CD1c-positive myeloid dendritic cell (primary cell): Measurements from ENCODE around the gene SEMG2.

ENCODE experiments used
- DNase-seq: peaks from one replicate; pipeline ENCODE4 v3.0.0-alpha.2; 2016; ENCODE audit errors: extremely low spot score

The SEMG2 gene

GRCh38 chr20:45229264-45230056 lies 8.3 kb downstream of the SEMG2 start:
- peak; percentile 49 for DNase-seq

DNA sequence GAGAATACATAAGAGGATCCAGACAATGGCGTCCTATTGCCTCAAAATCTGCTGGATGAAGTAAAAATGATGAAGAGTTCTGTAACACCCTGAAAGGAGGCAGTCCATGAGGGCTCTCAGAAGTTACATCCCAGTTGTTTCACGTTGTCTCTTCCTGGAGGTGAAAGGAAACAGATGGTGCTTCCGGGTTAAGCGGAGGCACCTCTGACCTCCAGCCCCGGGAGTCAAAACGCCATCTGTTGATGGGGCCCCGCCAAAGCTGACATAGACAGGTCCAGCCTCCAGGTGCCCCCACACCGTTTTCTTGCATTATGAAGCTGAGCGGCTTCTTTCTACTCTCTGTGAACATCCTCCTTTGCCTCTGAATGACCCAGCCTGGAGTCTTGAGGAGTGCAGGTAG lies 9.5 kb downstream of the SEMG2 start:
- DNase-seq: no peak

DNA sequence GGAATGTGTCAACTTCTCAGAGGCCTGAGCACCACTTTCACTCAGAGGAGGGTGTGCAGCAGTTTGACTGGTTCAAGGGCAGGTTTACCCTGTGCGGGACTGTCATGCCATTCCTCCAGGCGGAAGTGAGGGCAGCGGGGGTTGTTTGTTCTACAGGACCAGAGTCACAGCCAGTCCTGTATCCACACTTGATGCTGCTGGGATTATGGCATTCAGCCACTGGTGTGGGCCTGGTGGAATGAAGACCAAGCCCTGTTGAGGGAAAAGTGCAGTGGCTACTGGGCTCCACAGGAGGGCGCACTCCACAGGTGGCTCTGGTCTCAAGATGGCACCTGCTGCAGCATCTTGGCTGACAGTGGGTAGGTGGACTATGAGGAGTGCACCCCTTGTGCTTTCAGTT lies 14.8 kb downstream of the SEMG2 start:
- no peak for DNase-seq

GRCh38 chr20:45238139-45238538 lies 17.0 kb downstream of the SEMG2 start:
- no peak for DNase-seq

DNA sequence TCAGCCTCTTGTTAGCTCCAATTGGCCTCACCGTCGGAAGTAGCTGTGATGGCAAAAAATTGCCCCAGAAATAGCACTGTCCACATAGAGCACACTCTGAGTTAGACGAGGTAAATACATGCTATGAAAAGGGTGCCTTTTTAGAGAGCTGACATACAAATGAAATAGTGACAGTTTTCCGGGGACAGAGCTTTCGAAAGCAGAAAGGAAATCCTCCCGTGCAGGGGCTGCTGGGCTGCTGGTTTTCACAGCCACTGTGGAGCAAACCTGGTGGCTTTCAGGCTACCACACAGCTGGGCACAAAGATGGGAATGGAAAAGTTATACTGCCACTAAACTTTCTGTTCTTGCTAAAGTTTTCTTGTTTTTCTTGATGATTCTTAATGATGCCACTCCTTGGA lies 24.9 kb downstream of the SEMG2 start:
- DNase-seq: no peak

GRCh38 chr20:45247865-45248264 lies 26.7 kb downstream of the SEMG2 start:
- no peak for DNase-seq

- no peak for DNase-seq
Measured at GRCh38 chr20:45248609-45249008, 27.4 kb downstream of the SEMG2 start.

DNA sequence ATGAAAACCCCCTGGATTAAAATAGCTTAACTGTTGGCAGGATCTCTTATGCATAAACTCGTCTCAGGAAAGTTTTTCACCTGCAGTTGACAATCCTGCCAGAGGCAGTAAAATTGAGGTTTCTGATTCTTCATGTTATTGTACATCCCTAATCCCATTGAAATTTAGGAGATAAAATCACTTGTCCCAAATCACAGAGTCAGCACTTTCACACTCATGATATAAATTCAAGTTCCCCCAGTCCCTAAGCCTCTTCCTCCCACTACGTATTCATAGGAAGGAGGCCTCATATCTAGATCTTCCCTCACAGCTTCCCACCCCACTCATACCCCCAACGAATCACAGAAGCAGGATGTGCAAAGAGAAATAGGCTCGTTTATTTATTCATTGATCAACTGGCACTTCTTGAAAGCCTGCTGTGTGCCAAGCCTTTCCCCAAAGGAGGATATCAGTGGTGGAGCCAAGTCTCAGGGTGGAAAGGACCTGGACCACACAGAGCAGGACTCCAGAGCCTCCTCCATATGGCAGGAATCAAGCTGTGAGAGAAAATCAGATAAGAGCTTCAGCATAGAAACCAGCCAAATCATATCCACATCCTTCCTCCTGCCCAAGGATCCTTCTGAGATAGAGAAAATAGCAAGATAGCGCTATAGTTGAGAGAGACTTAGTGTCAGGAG lies 30.8 kb downstream of the SEMG2 start:
- no peak for DNase-seq

DNA sequence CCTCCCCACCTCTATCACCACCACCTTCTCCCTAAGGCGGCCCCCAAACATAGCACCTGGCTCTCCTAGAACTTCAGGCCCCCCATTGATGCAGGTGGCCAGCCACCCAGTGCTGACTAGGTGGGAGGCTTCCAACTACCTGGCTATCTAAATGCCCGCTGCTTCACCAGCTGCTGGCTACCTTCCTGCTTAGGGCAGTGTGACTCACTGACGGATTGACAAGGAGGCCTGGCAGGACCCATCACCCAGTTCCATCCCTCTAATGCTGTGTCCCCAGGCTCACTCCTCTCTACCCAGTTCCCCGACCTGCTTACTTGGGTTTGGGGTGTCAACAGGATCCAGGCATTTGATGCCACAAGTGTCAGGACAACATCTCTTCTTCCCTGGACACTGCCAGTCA lies 32.1 kb downstream of the SEMG2 start:
- DNase-seq: no peak

GRCh38 chr20:45254383-45255262 lies 33.5 kb downstream of the SEMG2 start, which contains the start of gene SLPI:
SLPI (minus strand) TSS chr20:45254564; CDS start chr20:45254543, 21 bp downstream.
- peak; percentile 69 for DNase-seq

- no peak for DNase-seq
Measured at GRCh38 chr20:45257161-45257560, 36.0 kb downstream of the SEMG2 start.

GRCh38 chr20:45257711-45258110 lies 36.5 kb downstream of the SEMG2 start:
- no peak for DNase-seq

GRCh38 chr20:45258259-45258658 lies 37.1 kb downstream of the SEMG2 start:
- DNase-seq: no peak

DNA sequence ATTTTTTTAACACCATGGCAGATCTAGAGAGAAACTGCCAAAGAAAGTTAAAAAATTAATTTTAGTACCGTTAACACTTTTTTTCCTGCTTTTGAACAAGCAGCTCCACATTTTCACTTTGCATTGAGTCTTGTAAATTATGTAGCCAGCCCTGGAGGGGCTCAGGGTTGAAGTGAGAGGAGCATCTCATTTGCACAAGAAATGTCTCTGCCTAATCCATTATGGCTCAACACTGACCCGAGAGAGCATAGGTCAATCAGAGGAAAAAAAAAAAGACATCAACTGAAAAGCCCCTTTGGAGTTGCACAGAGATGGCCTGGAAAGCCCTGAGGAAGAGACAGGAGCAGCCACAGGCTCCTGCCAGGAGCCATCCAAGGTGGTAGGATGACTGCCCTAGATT lies 37.5 kb downstream of the SEMG2 start:
- DNase-seq: no peak

- no peak for DNase-seq
Measured at GRCh38 chr20:45263556-45264266, 42.5 kb downstream of the SEMG2 start.

DNA sequence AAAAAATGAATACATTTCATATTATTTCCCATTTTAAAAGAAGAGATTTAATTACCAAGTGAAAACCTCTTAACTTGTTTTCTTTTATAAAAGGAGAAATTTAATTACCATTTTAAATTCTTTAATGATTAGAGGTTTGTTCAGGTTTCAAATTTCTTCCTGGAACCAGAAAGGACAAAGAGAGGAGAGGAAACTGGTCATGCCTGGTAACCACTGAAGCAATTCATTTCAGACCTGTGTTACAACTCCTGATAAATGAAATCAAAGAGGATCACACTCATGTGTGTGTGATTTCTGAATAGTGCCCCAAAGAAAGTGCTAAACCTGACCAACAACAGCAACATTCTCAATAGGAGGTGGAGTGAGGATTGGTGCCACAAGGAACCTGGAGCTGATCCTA lies 45.8 kb downstream of the SEMG2 start:
- no peak for DNase-seq

DNA sequence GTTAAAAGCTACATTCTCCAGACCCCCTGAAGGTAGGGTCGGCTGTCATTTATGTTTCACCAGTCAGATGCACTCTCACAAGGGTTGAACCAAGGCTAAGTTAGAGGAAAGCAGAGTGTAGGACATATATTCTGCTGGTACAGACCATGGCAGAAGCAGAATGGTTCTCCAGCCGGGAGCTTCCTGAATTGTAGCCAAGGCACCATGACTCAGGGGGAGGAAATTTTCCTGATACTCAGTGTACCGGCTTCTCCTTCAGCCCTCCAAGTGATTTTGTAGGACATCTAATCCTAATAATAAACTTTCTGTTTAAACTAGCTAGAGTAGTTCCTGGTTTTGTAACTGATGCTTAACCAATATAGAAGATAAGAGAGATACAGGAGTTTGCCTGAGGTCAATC lies 47.4 kb downstream of the SEMG2 start:
- no peak for DNase-seq

DNA sequence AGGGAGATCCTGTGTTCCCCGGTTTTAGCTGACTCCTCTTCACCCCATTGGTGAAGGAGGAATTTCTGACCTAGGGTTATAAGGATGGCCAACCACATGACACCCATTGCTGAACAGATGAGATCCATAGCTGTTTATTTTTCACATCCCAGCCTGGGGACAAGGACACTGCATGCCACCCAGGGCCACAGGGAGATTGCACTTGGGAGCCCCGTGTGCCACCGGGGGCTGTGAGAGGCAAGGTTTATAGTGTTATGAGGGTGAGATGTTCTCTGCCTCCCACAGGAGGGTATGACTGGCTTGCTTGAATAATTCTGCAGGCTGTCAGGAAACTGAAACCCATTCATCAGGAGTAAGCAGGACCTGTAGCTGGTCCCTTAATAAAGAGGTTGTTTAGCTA lies 47.9 kb downstream of the SEMG2 start:
- no peak for DNase-seq

- DNase-seq: no peak
Measured at GRCh38 chr20:45269754-45270270, 48.6 kb downstream of the SEMG2 start.
